Midbrain (tissue), 1 donor: ENCODE measurements around the gene PIGM.

ENCODE experiments used
- DNase-seq: peaks from one replicate; lab custom pipeline; 2025; lab: John Stamatoyannopoulos, UW

Gene PIGM

GRCh38 chr1:160022330-160023310 is 9.2 kb downstream of the PIGM start:
- no peak for DNase-seq

- no peak for DNase-seq
These were observed 10.3 kb downstream of the PIGM start for GRCh38 chr1:160021376-160022074.

- no peak for DNase-seq
These were observed 11.6 kb downstream of the PIGM start for GRCh38 chr1:160020196-160020595.

- DNase-seq: no peak
These were observed 12.9 kb downstream of the PIGM start for GRCh38 chr1:160018900-160019299.

- DNase-seq: no peak
These were observed 13.4 kb downstream of the PIGM start for GRCh38 chr1:160018347-160018746.

- DNase-seq: no peak
These were observed 14.2 kb downstream of the PIGM start for GRCh38 chr1:160017592-160017991.

GRCh38 chr1:160011781-160012180 is 20.0 kb downstream of the PIGM start:
- no peak for DNase-seq

- DNase-seq: no peak
These were observed 22.0 kb downstream of the PIGM start for GRCh38 chr1:160009801-160010200.

- DNase-seq: no peak
These were observed 22.7 kb downstream of the PIGM start for GRCh38 chr1:160009081-160009480.

GRCh38 chr1:160007577-160008200 is 24.1 kb downstream of the PIGM start:
- peak; percentile 32 for DNase-seq

GRCh38 chr1:160006312-160006940 is 25.4 kb downstream of the PIGM start:
- no peak for DNase-seq

- DNase-seq: no peak
These were observed 26.7 kb downstream of the PIGM start for GRCh38 chr1:160005070-160005469.

GRCh38 chr1:160004425-160004824 is 27.4 kb downstream of the PIGM start:
- no peak for DNase-seq

- DNase-seq: no peak
These were observed 27.8 kb downstream of the PIGM start for GRCh38 chr1:160004001-160004400.

GRCh38 chr1:160001440-160001839 is 30.4 kb downstream of the PIGM start:
- DNase-seq: no peak

GRCh38 chr1:159999204-159999603 is 32.6 kb downstream of the PIGM start:
- DNase-seq: no peak

GRCh38 chr1:159996653-159997052 is 35.1 kb downstream of the PIGM start:
- DNase-seq: no peak

- DNase-seq: no peak
These were observed 36.9 kb downstream of the PIGM start for GRCh38 chr1:159994896-159995295.

- DNase-seq: no peak
These were observed 37.9 kb downstream of the PIGM start for GRCh38 chr1:159993911-159994310.

- no peak for DNase-seq
These were observed 39.6 kb downstream of the PIGM start for GRCh38 chr1:159992161-159992560.

GRCh38 chr1:159991513-159991912 is 40.3 kb downstream of the PIGM start:
- DNase-seq: no peak

- DNase-seq: no peak
These were observed 41.8 kb downstream of the PIGM start for GRCh38 chr1:159990005-159990404.
